VCaP (cell line): ENCODE results near the gene TAF3.

Source experiments
- H3K27ac ChIP-seq: fragments of 450-650 bp; 2 replicates; pipeline ENCODE4 v1.5.1; 2017
- CTCF ChIP-seq: fragments of 450-650 bp; conservative IDR thresholded peaks from 2 replicates; pipeline ENCODE4 v1.5.1; 2017; ENCODE audit warnings: mild to moderate bottlenecking, moderate library complexity

TAF3 gene

GRCh38 chr10:8060704-8061121 lies 242.4 kb downstream of the TAF3 start:
- no peak for TF ChIP-seq CTCF
- no peak overlapping the region for H3K27ac ChIP-seq

- TF ChIP-seq CTCF: no peak
- H3K27ac ChIP-seq: no peak overlapping the region
Measured at GRCh38 chr10:8061274-8062211, 243.2 kb downstream of the TAF3 start.

GRCh38 chr10:8063128-8063908 lies 245.0 kb downstream of the TAF3 start:
- TF ChIP-seq CTCF: no peak
- H3K27ac ChIP-seq: no peak overlapping the region

GRCh38 chr10:8063935-8064334 lies 245.6 kb downstream of the TAF3 start:
- no peak overlapping the region for H3K27ac ChIP-seq
- TF ChIP-seq CTCF: no peak

- TF ChIP-seq CTCF: no peak
- H3K27ac ChIP-seq: no peak overlapping the region
Measured at GRCh38 chr10:8064436-8064835, 246.1 kb downstream of the TAF3 start.

GRCh38 chr10:8065651-8066050 lies 247.3 kb downstream of the TAF3 start:
- H3K27ac ChIP-seq: no peak overlapping the region
- no peak for TF ChIP-seq CTCF

GRCh38 chr10:8066124-8066523 lies 247.8 kb downstream of the TAF3 start:
- TF ChIP-seq CTCF: no peak
- no peak overlapping the region for H3K27ac ChIP-seq
